ENCODE results near the gene FCHSD1.

Gene FCHSD1

GRCh38 chr5:141650851-141651727 lies at the start of gene FCHSD1:
TSS of gene FCHSD1 (minus strand) at chr5:141651418. CDS start at chr5:141651368, 50 bp downstream.
- FAIRE-seq: no peak

- no peak for FAIRE-seq
Observed at GRCh38 chr5:141697586-141697985, 46.4 kb upstream of the FCHSD1 start.

- FAIRE-seq: no peak
Observed at GRCh38 chr5:141696431-141696830, 45.2 kb upstream of the FCHSD1 start.

- no peak for FAIRE-seq
Observed at GRCh38 chr5:141695627-141696215, 44.5 kb upstream of the FCHSD1 start.

GRCh38 chr5:141694479-141694878 lies 43.3 kb upstream of the FCHSD1 start:
- FAIRE-seq: no peak

- FAIRE-seq: no peak
Observed at GRCh38 chr5:141692919-141693725, 41.9 kb upstream of the FCHSD1 start.

GRCh38 chr5:141692533-141692888 lies 41.3 kb upstream of the FCHSD1 start:
- FAIRE-seq: no peak

GRCh38 chr5:141691867-141692532 lies 40.8 kb upstream of the FCHSD1 start:
- no peak for FAIRE-seq

- no peak for FAIRE-seq
Observed at GRCh38 chr5:141691286-141691866, 40.2 kb upstream of the FCHSD1 start.

- FAIRE-seq: no peak
Observed at GRCh38 chr5:141686648-141687416, 35.6 kb upstream of the FCHSD1 start.

GRCh38 chr5:141685591-141685990 lies 34.4 kb upstream of the FCHSD1 start:
- no peak for FAIRE-seq

- no peak for FAIRE-seq
Observed at GRCh38 chr5:141683596-141684141, 32.5 kb upstream of the FCHSD1 start.

- no peak for FAIRE-seq
Observed at GRCh38 chr5:141681695-141682641, 30.8 kb upstream of the FCHSD1 start, which contains the start of gene ARAP3. TSS of gene ARAP3 (minus strand) at chr5:141682230. CDS start at chr5:141680486, 1,744 bp downstream.

GRCh38 chr5:141681295-141681694 lies 30.1 kb upstream of the FCHSD1 start:
- FAIRE-seq: no peak

- no peak for FAIRE-seq
Observed at GRCh38 chr5:141680751-141681201, 29.6 kb upstream of the FCHSD1 start.

- no peak for FAIRE-seq
Observed at GRCh38 chr5:141680178-141680577, 29.0 kb upstream of the FCHSD1 start.

- no peak for FAIRE-seq
Observed at GRCh38 chr5:141677415-141677814, 26.2 kb upstream of the FCHSD1 start.

- no peak for FAIRE-seq
Observed at GRCh38 chr5:141675672-141676071, 24.5 kb upstream of the FCHSD1 start.

GRCh38 chr5:141674747-141675146 lies 23.5 kb upstream of the FCHSD1 start:
- FAIRE-seq: no peak
